GM15510 (cell line): ENCODE results near the gene CEACAM21.

Experiments
- POLR2A ChIP-seq: IDR thresholded peaks from 3 replicates; pipeline ENCODE4 v1.6.1; 2011; ENCODE audit warnings: borderline replicate concordance; ENCODE audit not compliant: insufficient read length; ENCODE audit errors: extremely low read depth

The CEACAM21 gene

GRCh38 chr19:41588497-41589209 lies 12.7 kb downstream of the CEACAM21 start:
- TF ChIP-seq POLR2A = no peak

- TF ChIP-seq POLR2A = no peak
Measured at GRCh38 chr19:41589371-41589770, 13.4 kb downstream of the CEACAM21 start.

GRCh38 chr19:41590936-41591335 lies 15.0 kb downstream of the CEACAM21 start:
- TF ChIP-seq POLR2A = no peak

- no peak for TF ChIP-seq POLR2A
Measured at GRCh38 chr19:41591951-41592562, 16.1 kb downstream of the CEACAM21 start.

GRCh38 chr19:41595258-41595889 lies 19.4 kb downstream of the CEACAM21 start:
- no peak for TF ChIP-seq POLR2A

- no peak for TF ChIP-seq POLR2A
Measured at GRCh38 chr19:41595890-41596280, 19.9 kb downstream of the CEACAM21 start.

- TF ChIP-seq POLR2A = no peak
Measured at GRCh38 chr19:41597600-41598041, 21.7 kb downstream of the CEACAM21 start.

GRCh38 chr19:41599175-41599966 lies 23.4 kb downstream of the CEACAM21 start:
- TF ChIP-seq POLR2A = no peak

GRCh38 chr19:41601771-41602170 lies 25.8 kb downstream of the CEACAM21 start:
- TF ChIP-seq POLR2A = no peak

GRCh38 chr19:41604831-41605230 lies 28.9 kb downstream of the CEACAM21 start:
- TF ChIP-seq POLR2A = no peak

- no peak for TF ChIP-seq POLR2A
Measured at GRCh38 chr19:41606215-41606837, 30.4 kb downstream of the CEACAM21 start.

GRCh38 chr19:41607668-41608067 lies 31.7 kb downstream of the CEACAM21 start:
- no peak for TF ChIP-seq POLR2A

- no peak for TF ChIP-seq POLR2A
Measured at GRCh38 chr19:41610789-41611188, 34.8 kb downstream of the CEACAM21 start.

- TF ChIP-seq POLR2A = no peak
Measured at GRCh38 chr19:41612483-41612882, 36.5 kb downstream of the CEACAM21 start.

GRCh38 chr19:41615207-41615606 lies 39.2 kb downstream of the CEACAM21 start:
- no peak for TF ChIP-seq POLR2A

- TF ChIP-seq POLR2A = no peak
Measured at GRCh38 chr19:41616792-41617621, 41.0 kb downstream of the CEACAM21 start.
